Measurements from ENCODE around the gene SCMH1. TPM values are rescaled to one million over a fixed set of nuclear protein-coding genes. Genes with fewer than 3 reads are reported as not detected.

SCMH1 gene
- total RNA-seq, 2 donors from 2014 or later: 16.4 to 18.3 TPM

GRCh38 chr1:41268154-41268770, 26.2 kb upstream of the SCMH1 start:
- Histone ChIP-seq H3K9ac (ENCODE audit: extremely low read depth, low read length, poor library complexity, severe bottlenecking) (no peak overlapping the region), H3K4me3 (ENCODE audit: low read length) (no peak overlapping the region), H3K27me3 (ENCODE audit: control insufficient read depth, insufficient read depth, low read length, poor library complexity, severe bottlenecking) (no peaks in the 10 kb centered on the region), H3K27ac (ENCODE audit: low read depth, low read length) (no peak overlapping the region), H3K9me3 (ENCODE audit: control insufficient read depth, low read length) (no peaks in the 10 kb centered on the region), H3K36me3 (ENCODE audit: control insufficient read depth, insufficient read depth, low read length) (no peaks in the 10 kb centered on the region), H3K4me1 (ENCODE audit: control insufficient read depth, insufficient read depth, low read length) (no peaks in the 10 kb centered on the region)
- DNase-seq: peak; percentile 95
- Mint-ChIP-seq H3K27me3 (ENCODE audit: insufficient read depth) (no peaks in the 10 kb centered on the region), H3K9me3 (no peaks in the 10 kb centered on the region), H3K4me3 (no peak overlapping the region), H3K4me1 (no peaks in the 10 kb centered on the region), H3K27ac (no peak overlapping the region), H3K36me3 (ENCODE audit: low read depth) (no peaks in the 10 kb centered on the region)
- 17 to 18% methylated on average over 6 to 8 of the region's 8 CpGs for WGBS, 2 experiments (ENCODE audit: insufficient coverage in 1 of 2, insufficient read length in 1 of 2)
- peak; percentile 97 for TF ChIP-seq CTCF (conservative IDR thresholded peaks at IDR 0.05)

- Histone ChIP-seq H3K9me3 (ENCODE audit: control insufficient read depth, low read length) (no peaks in the 10 kb centered on the region), H3K9ac (ENCODE audit: extremely low read depth, low read length, poor library complexity, severe bottlenecking) (no peak overlapping the region), H3K27me3 (ENCODE audit: control insufficient read depth, insufficient read depth, low read length, poor library complexity, severe bottlenecking) (no peaks in the 10 kb centered on the region), H3K27ac (ENCODE audit: low read depth, low read length) (no peak overlapping the region), H3K4me1 (ENCODE audit: control insufficient read depth, insufficient read depth, low read length) (no peaks in the 10 kb centered on the region), H3K36me3 (ENCODE audit: control insufficient read depth, insufficient read depth, low read length) (no peaks in the 10 kb centered on the region), H3K4me3 (ENCODE audit: low read length) (no peak overlapping the region)
- Mint-ChIP-seq H3K9me3 (no peaks in the 10 kb centered on the region), H3K27me3 (ENCODE audit: insufficient read depth) (peaks cover 4% of the 10 kb centered on the region), H3K4me3 (no peak overlapping the region), H3K27ac (no peak overlapping the region), H3K36me3 (ENCODE audit: low read depth) (no peaks in the 10 kb centered on the region), H3K4me1 (no peaks in the 10 kb centered on the region)
- 93 to 98% methylated on average over 2 to 3 of the region's 3 CpGs for WGBS, 2 experiments (ENCODE audit: insufficient coverage in 1 of 2, insufficient read length in 1 of 2)
- DNase-seq: no peak
- TF ChIP-seq CTCF (conservative IDR thresholded peaks at IDR 0.05): no peak
Observed at GRCh38 chr1:41261926-41262618, 20.0 kb upstream of the SCMH1 start.

GRCh38 chr1:41260768-41261167, 18.7 kb upstream of the SCMH1 start:
- no peak for DNase-seq
- no peak overlapping the region for H3K4me3 ChIP-seq (ENCODE audit: low read length)
- no peak overlapping the region for H3K27ac ChIP-seq (ENCODE audit: low read depth, low read length)
- no peaks in the 10 kb centered on the region for H3K36me3 ChIP-seq (ENCODE audit: control insufficient read depth, insufficient read depth, low read length)
- H3K4me1 ChIP-seq (ENCODE audit: control insufficient read depth, insufficient read depth, low read length): no peaks in the 10 kb centered on the region
- no peaks in the 10 kb centered on the region for H3K36me3 Mint-ChIP-seq (ENCODE audit: low read depth)
- H3K9me3 Mint-ChIP-seq: no peaks in the 10 kb centered on the region
- H3K27ac Mint-ChIP-seq: no peak overlapping the region
- no peak for TF ChIP-seq CTCF (conservative IDR thresholded peaks at IDR 0.05)
- H3K9ac ChIP-seq (ENCODE audit: extremely low read depth, low read length, poor library complexity, severe bottlenecking): no peak overlapping the region
- no peak overlapping the region for H3K4me3 Mint-ChIP-seq
- no peaks in the 10 kb centered on the region for H3K27me3 ChIP-seq (ENCODE audit: control insufficient read depth, insufficient read depth, low read length, poor library complexity, severe bottlenecking)
- no peaks in the 10 kb centered on the region for H3K4me1 Mint-ChIP-seq
- peaks cover 6% of the 10 kb centered on the region for H3K27me3 Mint-ChIP-seq (ENCODE audit: insufficient read depth)
- no peaks in the 10 kb centered on the region for H3K9me3 ChIP-seq (ENCODE audit: control insufficient read depth, low read length)
- WGBS, 2 experiments (ENCODE audit: insufficient coverage in 1 of 2, insufficient read length in 1 of 2): 92 to 100% methylated on average over 2 of the region's 2 CpGs
